NCI-H2107 treated with DMSO at 0.1 percent for 48 hours (cell line): ENCODE measurements around the gene FAM25A.

Experiments
- DNase-seq: peaks from one replicate; lab custom pipeline; 2025; ENCODE audit not compliant: unreplicated experiment; lab: John Stamatoyannopoulos, UW

The FAM25A gene

GRCh38 chr10:87059401-87059800 lies 39.3 kb downstream of the FAM25A start:
- no peak for DNase-seq

GRCh38 chr10:87060280-87060928 lies 40.3 kb downstream of the FAM25A start:
- no peak for DNase-seq

DNA sequence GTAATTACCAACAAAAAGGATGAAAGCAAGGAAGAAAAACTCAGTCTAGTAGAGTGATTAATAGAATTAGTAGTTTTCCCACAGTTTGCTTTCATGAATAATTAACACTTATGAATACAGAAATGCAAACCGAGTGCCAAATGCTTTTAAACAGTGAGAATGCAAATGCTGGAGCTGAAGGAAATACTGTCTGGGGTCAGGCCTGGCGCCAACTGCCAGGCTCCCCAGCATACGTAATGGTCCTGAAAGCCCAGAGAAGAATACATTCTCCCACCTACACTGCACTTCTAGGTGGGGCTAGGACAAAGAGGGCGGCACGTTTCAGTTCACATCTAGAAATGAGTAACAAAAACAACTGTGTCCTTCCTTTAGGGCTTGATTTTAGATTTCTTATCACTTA lies 44.6 kb downstream of the FAM25A start:
- DNase-seq: no peak

- no peak for DNase-seq
These were observed 46.1 kb downstream of the FAM25A start for GRCh38 chr10:87066178-87066577.

- no peak for DNase-seq
These were observed 46.8 kb downstream of the FAM25A start for GRCh38 chr10:87066865-87067264.

- no peak for DNase-seq
These were observed 48.2 kb downstream of the FAM25A start for GRCh38 chr10:87068281-87068680.

DNA sequence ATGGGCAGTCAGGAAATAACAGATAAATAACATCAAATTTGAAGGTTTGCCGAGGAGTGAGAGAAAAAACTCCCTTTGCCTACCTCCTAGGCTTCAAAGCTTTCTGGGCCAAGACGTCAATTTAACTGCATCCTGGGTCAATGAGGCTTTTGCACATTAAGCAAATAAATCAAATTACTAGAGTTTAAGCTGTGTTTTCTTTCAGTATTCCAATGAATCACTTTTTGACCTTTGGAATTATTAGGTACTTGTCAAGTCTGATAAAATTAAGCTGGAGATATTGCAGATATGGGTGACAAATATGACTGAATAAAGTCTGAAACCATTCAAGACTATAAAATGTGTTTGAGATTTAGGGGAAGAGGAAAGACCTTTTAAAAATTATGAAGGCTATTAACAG lies 52.4 kb downstream of the FAM25A start:
- no peak for DNase-seq
